ENCODE data around the gene BICC1. TPM values are rescaled to one million over a fixed set of nuclear protein-coding genes. Genes with fewer than 3 reads are reported as not detected.
A peak's percentile ranks its signal among the peaks of the same experiment; 100 is the strongest.

BICC1 gene
- total and polyA plus RNA-seq, 2 experiments from 2014 or later, result 6.4 to 13.2 TPM

DNA sequence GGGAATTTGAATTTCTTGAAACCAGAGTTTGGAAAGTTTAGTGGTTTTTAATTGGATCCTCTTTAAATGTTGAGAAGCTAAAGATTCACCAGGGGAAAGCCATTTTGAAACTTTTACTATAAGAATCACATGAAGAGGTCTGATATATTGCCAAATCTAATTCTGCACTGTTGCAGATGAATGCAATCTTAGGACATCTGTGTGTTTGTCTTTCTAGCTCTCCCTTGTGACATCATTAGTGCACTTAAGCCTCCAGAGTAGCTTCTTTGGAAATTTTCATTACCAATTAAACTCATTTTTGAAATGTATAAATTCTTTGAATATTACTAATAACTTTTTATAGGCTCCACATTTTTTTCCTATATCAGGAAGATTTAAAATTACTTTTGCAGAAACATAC is 160.2 kb downstream of the BICC1 start:
- H3K36me3 ChIP-seq, result no peaks in the 10 kb centered on the region

DNA sequence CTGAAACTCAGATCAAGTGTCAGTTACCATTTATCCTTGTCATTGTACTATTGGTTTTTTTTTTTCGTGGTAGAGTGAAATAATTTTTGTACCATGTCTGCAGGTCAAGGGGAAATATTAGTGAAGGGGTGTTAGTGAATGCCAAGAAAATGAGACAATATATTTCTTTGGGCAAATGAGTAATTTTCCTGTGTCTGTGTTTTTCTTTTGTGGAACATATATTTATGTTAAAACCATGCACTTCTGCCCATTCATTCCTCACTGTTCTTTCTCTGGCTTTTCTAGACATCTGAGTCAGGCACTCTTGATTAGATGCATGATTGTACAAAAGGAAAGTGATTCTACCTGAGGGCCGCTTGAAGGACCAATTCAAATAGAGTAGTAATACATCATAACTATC is 161.6 kb downstream of the BICC1 start:
- Histone ChIP-seq H3K27ac (no peak overlapping the region), H3K4me1 (ENCODE audit: low read depth) (no peaks in the 10 kb centered on the region), H3K36me3 (no peaks in the 10 kb centered on the region), H3K4me3 (no peak overlapping the region), H3K27me3 (no peaks in the 10 kb centered on the region), H3K9me3 (ENCODE audit: low read depth) (no peaks in the 10 kb centered on the region)
- no peak for TF ChIP-seq CTCF (IDR thresholded peaks at IDR 0.05; ENCODE audit: low read depth, low read length)
- DNase-seq (ENCODE audit: low read depth in 1 of 2, low spot score in 1 of 2), result no peak

More for the DNA sequence above, 160.2 kb downstream of the BICC1 start:
- no peak for TF ChIP-seq CTCF (IDR thresholded peaks at IDR 0.05; ENCODE audit: low read depth, low read length)
- Histone ChIP-seq H3K9me3 (ENCODE audit: low read depth) (no peaks in the 10 kb centered on the region), H3K27ac (no peak overlapping the region), H3K27me3 (no peaks in the 10 kb centered on the region), H3K4me1 (ENCODE audit: low read depth) (no peaks in the 10 kb centered on the region), H3K4me3 (no peak overlapping the region)
- DNase-seq (ENCODE audit: low read depth in 1 of 2, low spot score in 1 of 2), result peak in 1 of 2 donors; percentile 44

DNA sequence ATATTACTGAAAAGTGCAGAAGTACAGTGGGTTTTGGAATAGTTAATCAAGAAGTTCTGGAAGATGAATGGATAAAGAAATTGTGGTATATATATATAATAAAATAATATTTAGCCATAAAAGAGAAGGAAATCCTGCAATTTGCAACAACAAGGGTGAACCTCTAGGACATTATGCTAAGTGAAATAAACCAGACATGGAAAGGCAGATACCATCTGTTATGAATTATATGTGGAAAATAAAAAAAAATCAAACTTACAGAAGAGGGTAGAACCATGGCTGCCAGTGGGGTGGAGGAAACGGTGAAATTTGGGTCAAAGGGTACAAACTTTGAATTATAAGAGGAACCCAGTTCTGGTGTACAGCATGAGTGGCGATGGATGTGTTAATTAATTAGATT is 162.6 kb downstream of the BICC1 start:
- no peak overlapping the region for H3K4me3 ChIP-seq
- H3K4me1 ChIP-seq (ENCODE audit: low read depth), result no peaks in the 10 kb centered on the region
- no peak overlapping the region for H3K27ac ChIP-seq
- H3K9me3 ChIP-seq (ENCODE audit: low read depth), result no peaks in the 10 kb centered on the region
- no peaks in the 10 kb centered on the region for H3K36me3 ChIP-seq
- H3K27me3 ChIP-seq, result no peaks in the 10 kb centered on the region
- TF ChIP-seq CTCF (IDR thresholded peaks at IDR 0.05; ENCODE audit: low read depth, low read length), result no peak
- DNase-seq (ENCODE audit: low read depth in 1 of 2, low spot score in 1 of 2), result no peak

- H3K9me3 ChIP-seq (ENCODE audit: low read depth), result no peaks in the 10 kb centered on the region
- peak in 1 of 2 donors; percentile 34 for DNase-seq (ENCODE audit: low read depth in 1 of 2, low spot score in 1 of 2)
- H3K27ac ChIP-seq, result no peak overlapping the region
- no peaks in the 10 kb centered on the region for H3K36me3 ChIP-seq
- no peak for TF ChIP-seq CTCF (IDR thresholded peaks at IDR 0.05; ENCODE audit: low read depth, low read length)
- H3K4me3 ChIP-seq, result no peak overlapping the region
- no peaks in the 10 kb centered on the region for H3K4me1 ChIP-seq (ENCODE audit: low read depth)
- H3K27me3 ChIP-seq, result no peaks in the 10 kb centered on the region
These were observed 178.9 kb downstream of the BICC1 start for GRCh38 chr10:58691528-58691927.

DNA sequence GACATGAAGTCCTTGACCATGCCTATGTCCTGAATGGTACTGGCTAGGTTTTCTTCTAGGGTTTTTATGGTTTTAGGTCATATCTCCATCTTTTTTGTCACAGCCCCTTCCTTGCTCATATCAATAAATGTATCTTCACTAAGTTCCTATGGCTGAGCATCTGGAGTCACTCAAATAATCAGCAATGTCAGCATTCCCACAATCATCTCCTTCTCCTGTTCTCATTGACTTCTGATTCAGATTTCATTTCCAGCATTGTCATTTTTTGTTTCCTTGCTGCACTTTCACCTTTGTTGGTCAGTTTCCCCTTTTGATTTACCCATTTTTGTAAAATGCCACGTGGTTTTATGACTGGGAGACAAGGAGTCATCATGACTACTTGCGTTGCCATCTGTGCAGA is 181.2 kb downstream of the BICC1 start:
- no peaks in the 10 kb centered on the region for H3K27me3 ChIP-seq
- H3K36me3 ChIP-seq, result no peaks in the 10 kb centered on the region
- H3K9me3 ChIP-seq (ENCODE audit: low read depth), result no peaks in the 10 kb centered on the region
- H3K27ac ChIP-seq, result no peak overlapping the region
- DNase-seq (ENCODE audit: low read depth in 1 of 2, low spot score in 1 of 2), result no peak
- H3K4me3 ChIP-seq, result no peak overlapping the region
- TF ChIP-seq CTCF (IDR thresholded peaks at IDR 0.05; ENCODE audit: low read depth, low read length), result no peak
- no peaks in the 10 kb centered on the region for H3K4me1 ChIP-seq (ENCODE audit: low read depth)

- Histone ChIP-seq H3K27me3 (no peaks in the 10 kb centered on the region), H3K4me1 (ENCODE audit: low read depth) (no peaks in the 10 kb centered on the region), H3K27ac (no peak overlapping the region), H3K9me3 (ENCODE audit: low read depth) (no peaks in the 10 kb centered on the region), H3K36me3 (no peaks in the 10 kb centered on the region), H3K4me3 (no peak overlapping the region)
- no peak for DNase-seq (ENCODE audit: low read depth in 1 of 2, low spot score in 1 of 2)
- TF ChIP-seq CTCF (IDR thresholded peaks at IDR 0.05; ENCODE audit: low read depth, low read length), result no peak
These were observed 182.3 kb downstream of the BICC1 start for GRCh38 chr10:58695022-58695421.
